Tibial nerve (tissue), 3 donors: ENCODE results near the gene NGFR.

ENCODE experiments used
- CTCF ChIP-seq, 5 experiments: fragments of 200-600 bp in 3 of 5; fragments of 450-650 bp in 2 of 5; sonication (generic) in 3 of 5; IDR thresholded peaks; one replicate each; pipeline ENCODE4 v1.5.1; 2016 to 2019; ENCODE audit warnings: antibody characterized with exemption in 5 of 5, mild to moderate bottlenecking in 3 of 5, moderate library complexity in 2 of 5
- POLR2A ChIP-seq, 2 donors: fragments of 450-650 bp; IDR thresholded peaks; one replicate each; pipeline ENCODE4 v1.6.1; 2017; ENCODE audit warnings: antibody characterized with exemption in 2 of 2, mild to moderate bottlenecking in 2 of 2, moderate library complexity in 2 of 2

- TF ChIP-seq CTCF (IDR thresholded peaks at IDR 0.05) (no peak), POLR2A (IDR thresholded peaks at IDR 0.05) (no peak)
These were observed 47.3 kb upstream of the NGFR start for GRCh38 chr17:49447628-49448302.
